ENCODE measurements around the gene TSEN34. TPM values are rescaled to one million over a fixed set of nuclear protein-coding genes. Genes with fewer than 3 reads are reported as not detected.

TSEN34 gene
- total RNA-seq, result 114 and 134 TPM in 2 replicates

DNA sequence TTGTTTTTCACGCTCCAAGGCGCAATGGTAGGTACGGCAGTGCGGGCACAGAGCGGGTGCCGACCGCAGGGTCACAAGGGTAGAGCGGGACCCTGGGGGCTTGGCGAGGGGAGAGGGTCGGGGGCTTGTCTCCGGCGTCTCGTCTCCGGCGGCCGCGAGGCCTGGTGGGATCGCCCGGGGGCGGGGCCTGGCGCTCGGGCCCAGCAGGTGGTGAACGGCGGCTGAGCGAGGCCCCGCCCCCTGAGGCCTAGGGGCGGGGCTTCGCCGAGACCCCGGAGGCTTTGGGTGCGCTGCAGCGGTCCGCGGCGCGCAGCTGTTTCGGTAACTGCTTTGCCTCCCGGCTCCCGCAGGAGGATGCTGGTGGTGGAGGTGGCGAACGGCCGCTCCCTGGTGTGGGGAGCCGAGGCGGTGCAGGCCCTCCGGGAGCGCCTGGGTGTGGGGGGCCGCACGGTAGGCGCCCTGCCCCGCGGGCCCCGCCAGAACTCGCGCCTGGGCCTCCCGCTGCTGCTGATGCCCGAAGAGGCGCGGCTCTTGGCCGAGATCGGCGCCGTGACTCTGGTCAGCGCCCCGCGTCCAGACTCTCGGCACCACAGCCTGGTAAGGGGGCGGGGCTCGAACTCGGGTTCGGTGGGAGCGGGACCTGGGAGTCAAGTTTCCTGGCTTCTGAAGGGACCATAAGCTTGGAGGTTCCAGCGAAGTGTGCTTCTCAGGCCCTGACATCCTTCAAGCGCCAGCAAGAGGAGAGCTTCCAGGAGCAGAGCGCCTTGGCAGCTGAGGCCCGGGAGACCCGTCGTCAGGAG is at the start of gene TSEN34:
Gene TSEN34 (plus strand): TSS at position 298 of the 800 bp plus-strand sequence. CDS start 57 bp downstream, at position 355.

DNA sequence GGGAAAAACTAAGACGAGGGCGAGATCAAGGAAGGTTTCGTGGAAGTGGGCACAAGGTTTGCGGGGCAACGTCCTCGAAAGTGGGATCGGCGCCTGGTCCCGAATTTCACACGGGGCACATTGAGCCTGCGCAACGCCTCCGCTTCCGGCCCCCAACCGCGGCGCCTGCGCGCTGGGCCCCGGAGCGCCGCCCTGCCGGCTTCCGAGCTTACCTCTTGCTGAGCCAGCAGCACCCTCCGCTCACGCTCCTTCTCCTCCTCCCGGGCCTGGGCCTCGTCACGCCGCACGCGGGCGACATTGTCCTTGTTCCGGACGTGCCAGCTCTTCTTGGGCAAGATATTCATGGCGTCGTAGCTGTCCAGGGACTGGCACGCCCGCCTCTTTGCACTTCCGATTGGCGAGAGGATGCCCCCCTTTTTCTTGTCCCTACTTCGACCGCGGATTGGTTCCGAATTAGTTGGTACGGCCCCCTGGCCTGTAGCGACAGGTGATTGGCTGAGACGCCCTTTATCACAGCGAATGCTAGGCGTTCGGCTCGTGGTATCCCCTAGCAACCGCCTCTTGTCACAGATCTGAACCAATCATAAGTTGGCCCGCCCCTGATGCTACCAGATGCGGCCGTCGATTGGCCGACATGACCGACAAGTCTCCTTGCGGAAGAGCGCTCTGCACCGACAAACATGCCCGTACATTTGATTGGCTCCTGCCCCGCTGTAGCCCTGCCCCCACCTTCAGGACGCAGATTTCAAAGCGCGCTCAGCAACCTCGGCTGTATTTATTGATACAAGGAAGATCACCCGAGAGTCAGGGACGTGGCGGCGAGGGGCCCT is 31.5 kb upstream of the TSEN34 start, which contains the start of gene LENG1:
Gene LENG1 (minus strand): TSS at position 370 of the 830 bp plus-strand sequence. CDS start 26 bp downstream, at position 344.

DNA sequence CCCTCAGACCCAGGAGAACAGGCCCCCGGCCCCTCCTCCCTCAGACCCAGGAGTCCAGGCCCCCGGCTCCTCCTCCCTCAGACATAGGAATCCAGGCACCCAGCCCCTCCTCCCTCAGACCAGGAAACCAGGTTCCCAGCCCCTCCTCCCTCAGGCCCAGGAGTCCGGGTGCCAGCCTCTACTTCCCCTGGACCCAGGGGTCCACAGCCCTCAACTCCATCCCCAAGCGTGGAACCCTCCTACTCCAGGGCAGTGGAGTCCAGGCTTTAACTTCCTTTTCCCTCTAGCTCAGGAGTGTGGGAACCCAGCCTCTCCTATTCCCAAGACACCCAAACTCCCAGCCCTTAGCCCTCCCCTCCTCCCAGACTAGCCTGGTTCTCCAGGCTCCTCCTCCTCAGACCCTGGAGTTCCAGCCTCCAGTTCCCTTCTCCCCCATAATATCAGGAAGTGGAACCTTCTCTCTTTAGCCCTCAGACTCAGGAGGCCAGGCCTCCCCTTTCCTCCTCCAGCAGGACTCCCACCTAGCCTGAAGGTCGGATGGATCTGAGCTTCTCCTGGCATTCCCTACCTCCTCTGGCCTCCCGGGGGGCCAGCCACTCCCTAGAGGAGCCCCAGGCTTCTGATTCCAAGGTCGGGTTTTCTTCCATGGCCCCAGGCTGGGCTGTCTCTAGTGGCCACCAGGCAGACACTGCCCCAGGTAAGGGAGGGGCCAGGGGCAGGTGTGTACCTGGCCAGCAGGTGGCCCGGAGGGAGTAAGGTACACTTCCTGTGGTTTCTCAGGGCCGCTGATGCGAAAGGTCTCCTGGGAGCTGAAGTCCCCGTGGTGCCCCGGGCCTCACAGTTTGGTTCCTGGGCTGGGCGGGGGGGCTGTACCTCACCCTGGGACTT is 18.4 kb upstream of the TSEN34 start, which contains the start of gene TMC4:
Gene TMC4 (minus strand): TSS at position 690 of the 888 bp plus-strand sequence. CDS start 43 bp downstream, at position 647.

DNA sequence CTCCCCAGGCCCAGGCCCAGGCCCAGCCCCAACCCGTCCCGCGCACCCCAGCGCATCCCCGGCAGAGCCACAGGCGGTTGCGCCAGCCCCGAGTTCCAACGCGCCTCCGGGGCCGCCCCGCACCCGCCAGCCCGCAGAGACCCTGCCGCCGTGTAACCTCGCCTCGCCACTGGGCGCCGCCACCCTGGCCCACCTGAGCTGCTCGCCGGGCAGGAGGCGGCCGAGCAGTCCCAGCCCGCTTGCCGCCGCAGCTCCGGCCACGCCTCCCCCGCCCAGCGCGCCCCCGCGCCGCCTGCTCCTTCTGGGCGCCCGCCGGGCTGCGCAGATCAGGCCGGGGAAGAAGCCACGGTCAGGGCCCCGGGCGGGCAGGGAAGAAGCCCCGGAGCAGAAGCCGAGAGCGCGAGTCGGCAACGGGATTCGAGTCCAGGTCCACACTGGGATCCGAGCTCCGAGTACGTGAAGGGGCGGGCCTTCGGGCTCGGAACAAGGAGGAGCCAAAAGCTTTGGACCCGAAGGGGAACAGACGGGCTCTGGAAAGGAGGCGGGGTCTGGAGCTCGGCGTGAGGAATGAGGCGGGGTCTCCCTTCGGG is 1.9 kb upstream of the TSEN34 start, which contains the start of gene MBOAT7:
Gene MBOAT7 (minus strand): TSS at position 436 of the 590 bp plus-strand sequence. CDS start 1,072 bp downstream, outside the sequence.

DNA sequence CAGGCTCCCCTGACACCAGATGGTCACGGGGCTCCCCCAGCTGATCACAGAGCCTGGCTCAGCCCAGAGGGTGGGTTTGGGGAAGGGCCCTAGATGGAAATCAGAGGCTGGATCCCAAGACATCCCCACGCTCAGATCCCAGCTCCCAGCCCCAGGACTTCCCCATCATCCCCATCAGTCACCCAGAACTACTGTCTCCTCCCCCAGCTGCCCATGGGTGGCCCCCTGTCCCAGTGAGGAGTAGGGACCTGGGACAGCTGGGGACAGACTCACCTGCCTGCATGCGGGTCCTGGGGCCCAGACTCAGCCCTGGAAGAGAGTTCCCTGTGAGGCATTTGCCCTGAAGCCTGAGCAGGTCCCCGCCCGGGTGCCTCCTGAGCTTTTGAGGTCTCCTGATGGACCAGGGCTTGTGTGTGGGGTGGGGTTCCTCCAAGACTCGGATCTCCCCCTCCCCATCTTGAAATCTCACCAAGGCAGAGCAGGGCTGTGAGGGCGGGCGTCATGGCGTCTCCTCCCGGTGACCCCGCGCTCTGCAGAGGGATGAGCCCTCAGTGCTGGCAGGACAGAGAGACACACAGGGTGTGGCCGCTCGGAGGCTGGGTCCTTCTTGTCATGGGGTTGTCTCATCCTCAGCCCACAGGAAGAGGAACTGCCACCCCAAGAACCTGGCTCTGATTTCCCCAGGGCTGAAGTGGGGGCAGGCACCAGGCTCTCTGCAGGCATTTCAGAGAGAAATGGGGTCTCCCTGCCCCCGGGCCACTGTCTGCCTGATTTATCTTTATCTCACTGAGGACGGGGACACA is 31.6 kb downstream of the TSEN34 start, which contains the start of gene LILRB3:
Gene LILRB3 (minus strand): TSS at position 534 of the 803 bp plus-strand sequence. CDS start 31 bp downstream, at position 503.

DNA sequence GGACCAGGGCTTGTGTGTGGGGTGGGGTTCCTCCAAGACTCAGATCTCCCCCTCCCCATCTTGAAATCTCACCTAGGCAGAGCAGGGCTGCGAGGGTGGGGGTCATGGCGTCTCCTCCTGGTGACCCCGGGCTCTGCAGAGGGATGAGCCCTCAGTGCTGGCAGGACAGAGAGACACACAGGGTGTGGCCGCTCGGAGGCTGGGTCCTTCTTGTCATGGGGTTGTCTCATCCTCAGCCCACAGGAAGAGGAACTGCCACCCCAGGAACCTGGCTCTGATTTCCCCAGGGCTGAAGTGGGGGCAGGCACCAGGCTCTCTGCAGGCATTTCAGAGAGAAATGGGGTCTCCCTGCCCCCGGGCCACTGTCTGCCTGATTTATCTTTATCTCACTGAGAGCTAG is 51.5 kb downstream of the TSEN34 start, which contains the start of gene LILRA6:
Gene LILRA6 (minus strand): TSS at position 145 of the 400 bp plus-strand sequence.

Other genes starting within 250 kb of the TSEN34 start
- 0.39 and 1.1 TPM in 2 replicates for gene CACNG8, start 228.4 kb upstream of the TSEN34 start, total RNA-seq
- gene CACNG6, start 199.7 kb upstream of the TSEN34 start, total RNA-seq, result 0.68 and 1.8 TPM in 2 replicates
- gene VSTM1, start 127.4 kb upstream of the TSEN34 start, total RNA-seq, result not detected in 2 replicates
- not detected in 2 replicates for gene TARM1, start 109.9 kb upstream of the TSEN34 start, total RNA-seq
- 0.69 TPM in 1 of 2 replicates, not detected in the other for gene OSCAR, start 90.5 kb upstream of the TSEN34 start, total RNA-seq
- 5.2 and 6.7 TPM in 2 replicates for gene NDUFA3, start 88.5 kb upstream of the TSEN34 start, total RNA-seq
- gene TFPT, start 75.7 kb upstream of the TSEN34 start, total RNA-seq, result 16.7 and 22.3 TPM in 2 replicates
- 38.3 and 47.2 TPM in 2 replicates for gene PRPF31, start 75.6 kb upstream of the TSEN34 start, total RNA-seq
- gene CNOT3, start 53.5 kb upstream of the TSEN34 start, total RNA-seq, result 29.0 and 71.3 TPM in 2 replicates
- 2.6 and 4.3 TPM in 2 replicates for gene LENG1, start 31.6 kb upstream of the TSEN34 start, total RNA-seq
- 0.44 TPM in 1 of 2 replicates, not detected in the other for gene TMC4, start 18.1 kb upstream of the TSEN34 start, total RNA-seq
- gene MBOAT7, start 1.7 kb upstream of the TSEN34 start, total RNA-seq, result 146 and 153 TPM in 2 replicates
- gene RPS9, start 9.6 kb downstream of the TSEN34 start, total RNA-seq, result 2,120 and 2,256 TPM in 2 replicates
- gene LILRB3, start 31.7 kb downstream of the TSEN34 start, total RNA-seq, result not detected in 2 replicates
- gene LILRA6, start 51.5 kb downstream of the TSEN34 start, total RNA-seq, result not detected in 2 replicates
- not detected in 2 replicates for gene LILRB5, start 66.0 kb downstream of the TSEN34 start, total RNA-seq
- gene LILRB2, start 89.8 kb downstream of the TSEN34 start, total RNA-seq, result not detected in 2 replicates
- gene LILRA5, start 121.9 kb downstream of the TSEN34 start, total RNA-seq, result not detected in 2 replicates
- not detected in 2 replicates for gene LILRA4, start 147.9 kb downstream of the TSEN34 start, total RNA-seq
- gene LAIR1, start 173.6 kb downstream of the TSEN34 start, total RNA-seq, result not detected in 2 replicates
- not detected in 2 replicates for gene TTYH1, start 224.2 kb downstream of the TSEN34 start, total RNA-seq

All from cardiac ventricle fibroblast (primary cell).